K562 (cell line): ENCODE data around the gene PHLDB3. TPM values are rescaled to one million over a fixed set of nuclear protein-coding genes. Genes with fewer than 3 reads are reported as not detected.

ENCODE experiments used
- ATAC-seq: fragments of 200-7000 bp; cut with Tn5 transposase; 3 replicates; pipeline ENCODE4 v1.9.1; 2020; ENCODE audit warnings: moderate library complexity
- BruUV-seq: library from RNA; stranded (reverse); fragments of 400-500 nt; replicated peaks from 2 replicates; lab custom pipeline; 2021; lab: Mats Ljungman, UMichigan
- CTCF ChIA-PET: fragments of 300-600 bp; formaldehyde crosslinking; extraction: SDS; loops from one replicate; lab custom pipeline; 2021; ENCODE audit warnings: low intra/inter-chr PET ratio; lab: Yijun Ruan, JAX
- POLR2A ChIA-PET: fragments of 300-600, 350-650 bp; sonication (Branson Sonifier 250); formaldehyde crosslinking; extraction: SDS; loops from one replicate; lab custom pipeline; 2021; ENCODE audit warnings: antibody characterized with exemption, inconsistent platforms; lab: Yijun Ruan, JAX
- DNase-seq, 4 experiments: peaks; one replicate each; pipeline versions ENCODE4 v3.0.0 to v3.0.0-alpha.2; 2011 to 2018; ENCODE audit warnings: low spot score in 3 of 4, mixed read lengths in 3 of 4; ENCODE audit errors: extremely low read depth in 1 of 4
- FAIRE-seq: peaks from 2 replicates; lab custom pipeline; 2011; peaks lifted over from hg19 to GRCh38; lab: Jason Lieb, UNC
- H2AFZ ChIP-seq: 2 replicates; pipeline ENCODE4 v1.6.0; 2011; ENCODE audit warnings: low read depth, low read length, control low read depth, inconsistent platforms
- H3K27ac ChIP-seq: fragments of 200-600 bp; 3 replicates; pipeline ENCODE4 v1.8.0; 2011; ENCODE audit warnings: low read depth, mild to moderate bottlenecking, control low read depth, inconsistent platforms, low read length, moderate library complexity, mixed read lengths; ENCODE audit errors: extremely low read depth
- H3K27me3 ChIP-seq, 2 experiments: fragments of 300-600 bp in 1 of 2; 2 replicates in 1 of 2; 3 replicates in 1 of 2; pipeline versions ENCODE4 v1.6.0 to v1.8.0; 2011; ENCODE audit warnings: inconsistent platforms in 2 of 2, low read length in 2 of 2, mild to moderate bottlenecking in 1 of 2, mixed read lengths in 1 of 2, moderate library complexity in 1 of 2; ENCODE audit not compliant: control insufficient read depth in 2 of 2, insufficient read depth in 2 of 2
- H3K36me3 ChIP-seq: fragments of 300-600 bp; 3 replicates; pipeline ENCODE4 v1.8.0; 2011; ENCODE audit warnings: mild to moderate bottlenecking, low read length, inconsistent platforms; ENCODE audit not compliant: control insufficient read depth, insufficient read depth
- H3K4me1 ChIP-seq, 2 experiments: fragments of 200-600 bp in 1 of 2; replicated peaks in 1 of 2; 2 replicates in 1 of 2; 3 replicates in 1 of 2; pipeline versions ENCODE4 v1.5.1 to v1.8.0; 2011; ENCODE audit warnings: inconsistent platforms in 2 of 2, low read length in 2 of 2, mild to moderate bottlenecking in 1 of 2, mixed read lengths in 1 of 2, moderate library complexity in 1 of 2; ENCODE audit not compliant: control insufficient read depth in 2 of 2, insufficient read depth in 2 of 2
- H3K4me2 ChIP-seq: 2 replicates; pipeline ENCODE4 v1.6.1; 2011; ENCODE audit warnings: low read length, control low read depth, inconsistent platforms, mixed read lengths; ENCODE audit not compliant: insufficient read depth
- H3K4me3 ChIP-seq: fragments of 200-600 bp; sonication (generic), shearing (Covaris generic); 2 replicates; pipeline ENCODE4 v1.5.1; 2016; ENCODE audit warnings: control low read depth, inconsistent platforms
- H3K79me2 ChIP-seq: fragments of 200-600 bp; 3 replicates; pipeline ENCODE4 v1.8.0; 2011; ENCODE audit warnings: low read length, inconsistent platforms; ENCODE audit not compliant: control insufficient read depth, insufficient read depth
- H3K9ac ChIP-seq, 2 experiments: 2 replicates each; pipeline versions ENCODE4 v1.6.0 to v1.6.1; 2011; ENCODE audit warnings: low read depth in 2 of 2, low read length in 2 of 2, control low read depth in 1 of 2, inconsistent platforms in 1 of 2, mild to moderate bottlenecking in 1 of 2, mixed read lengths in 1 of 2; ENCODE audit not compliant: insufficient read depth in 1 of 2
- H3K9me1 ChIP-seq: one replicate; pipeline ENCODE4 v1.6.0; 2011; ENCODE audit warnings: inconsistent platforms, mild to moderate bottlenecking, low read length, moderate library complexity; ENCODE audit not compliant: control insufficient read depth, insufficient read depth
- H3K9me3 ChIP-seq: replicated peaks from 2 replicates; pipeline ENCODE4 v1.5.1; 2011; ENCODE audit warnings: low read depth, low read length, inconsistent platforms; ENCODE audit not compliant: control insufficient read depth, insufficient read depth
- H4K20me1 ChIP-seq: replicated peaks from 2 replicates; pipeline ENCODE4 v1.6.1; 2011; ENCODE audit warnings: low read length, inconsistent platforms, mixed read lengths; ENCODE audit not compliant: control insufficient read depth, insufficient read depth
- ARID4B ChIP-seq: sonication (generic); formaldehyde crosslinking; IDR thresholded peaks from 2 replicates; pipeline ENCODE4 v1.8.0; 2022; ENCODE audit warnings: mild to moderate bottlenecking, missing genetic modification reagents
- ILK ChIP-seq: fragments of 450-650 bp; IDR thresholded peaks from 2 replicates; pipeline ENCODE4 v1.6.1; 2016; ENCODE audit warnings: missing genetic modification characterization, low read depth, mild to moderate bottlenecking, missing compliant biosample characterization, moderate library complexity, borderline replicate concordance
- LCOR ChIP-seq: sonication (generic); formaldehyde crosslinking; IDR thresholded peaks from 2 replicates; pipeline ENCODE4 v1.8.0; 2022; ENCODE audit warnings: mild to moderate bottlenecking, missing genetic modification reagents
- MAZ ChIP-seq, 2 experiments: fragments of 450-650 bp in 1 of 2; sonication (generic) in 1 of 2; formaldehyde crosslinking; IDR thresholded peaks in 1 of 2; conservative IDR thresholded peaks in 1 of 2; 2 replicates each; pipeline versions ENCODE4 v1.4.0 to v1.5.0; 2020; ENCODE audit warnings: mild to moderate bottlenecking in 1 of 2, missing genetic modification reagents in 1 of 2
- ZBTB40 ChIP-seq, 2 experiments: fragments of 450-650 bp in 1 of 2; sonication (generic) in 1 of 2; formaldehyde crosslinking in 1 of 2; IDR thresholded peaks; 2 replicates each; pipeline versions ENCODE4 v1.7.1 to v1.9.0; 2016 to 2022; ENCODE audit warnings: inconsistent platforms in 1 of 2, mild to moderate bottlenecking in 1 of 2, missing genetic modification reagents in 1 of 2
- WGBS: fragments of 100-300 bp; shearing (Covaris generic); methylation state at CpG from one replicate; pipeline ENCODE4 v1.1.6; 2016; ENCODE audit warnings: low coverage, mixed read lengths; ENCODE audit not compliant: insufficient coverage; ENCODE audit errors: missing lambda C conversion rate; 5-methylcytosine and 5-hydroxymethylcytosine counted together
- in situ Hi-C: fragments of 300-500 bp; cut with MboI; formaldehyde crosslinking; loops from 4 replicates; pipeline ENCODE4 v1.15.0; 2018; ENCODE audit warnings: inconsistent platforms, mixed read lengths
- intact Hi-C: fragments of 100-400 bp; cut with micrococcal nuclease; formaldehyde crosslinking; loops from 2 replicates; pipeline ENCODE4 v1.14.2; 2022
- polyA plus RNA-seq, 8 experiments: library from polyadenylated mRNA; depleted of rRNA in 4 of 8; stranded (reverse) in 5 of 8; unstranded in 3 of 8; fragments of >200 nt; fragmentation: Nextera tagmentation in 2 of 8; fragmentation: Illumina TruSeq in 1 of 8; extraction: Ambion mirVana in 2 of 8; extraction: Trizol in 1 of 8; gene quantifications; 2 replicates each; pipeline versions ENCODE4 v1.2.1 to v1.2.3, GENCODE V29; 2011 to 2014; ENCODE audit warnings: inconsistent platforms in 1 of 8, missing spikeins in 1 of 8
- total RNA-seq, 7 experiments: library from RNA; depleted of rRNA in 6 of 7; stranded (reverse); fragments of >200 nt in 6 of 7; fragmentation: Illumina TruSeq in 2 of 7; extraction: Trizol in 2 of 7; gene quantifications; 2 replicates each; pipeline versions ENCODE4 v1.2.1 to v1.2.3, GENCODE V29; 2011 to 2021; ENCODE audit warnings: low replicate concordance in 1 of 7

Gene PHLDB3
- total and polyA plus RNA-seq, 9 of the 15 experiments (the other 6 are each of a cell fraction or from before 2014, with no cell fraction given), result 0.04 to 23.5 (median 3.9) TPM

- POLR2A ChIA-PET, result interaction anchor here (0.5 to 1.2 kb wide), 5 partner anchors 11 to 73 kb away, joined by 3 to 19 read pairs (median 3); no protein-coding TSS in a partner anchor
- no peaks in the 10 kb centered on the region for H4K20me1 ChIP-seq
- peak; percentile 78 to 84 (median 78) for DNase-seq
- no peaks in the 10 kb centered on the region for H3K27me3 ChIP-seq
- H3K9me3 ChIP-seq, result no peaks in the 10 kb centered on the region
- H3K27ac ChIP-seq, result no peak overlapping the region
- H3K9me1 ChIP-seq, result no peaks in the 10 kb centered on the region
- H2AFZ ChIP-seq, result no peak overlapping the region
- H3K4me3 ChIP-seq, result no peak overlapping the region
- H3K79me2 ChIP-seq, result no peaks in the 10 kb centered on the region
- H3K4me2 ChIP-seq, result no peak overlapping the region
- in situ Hi-C loops, result loop anchor here (5.0 kb wide), 2 partner anchors 70 to 205 kb away; no protein-coding TSS in a partner anchor
- H3K36me3 ChIP-seq, result no peaks in the 10 kb centered on the region
- BruUV-seq, result no TSS peak
- FAIRE-seq, result peak; percentile 95
- intact Hi-C loops, result loop anchor here (1.0 to 10.0 kb wide), 4 partner anchors 55 to 208 kb away; partner anchors contain the start of gene PHLDB3
- ATAC-seq, result peak; percentile 90
- 14% methylated on average over 14 of the region's 14 CpGs for WGBS
- no peak overlapping the region for H3K9ac ChIP-seq
- peaks cover 3 to 10% of the 10 kb centered on the region in 2 experiments; a peak in 4 of 5 replicates for H3K4me1 ChIP-seq
- CTCF ChIA-PET, result interaction anchor here (0.7 to 2.7 kb wide), 7 partner anchors 57 to 363 kb away, joined by 3 to 50 read pairs (median 3); no protein-coding TSS in a partner anchor
- no peak for TF ChIP-seq ILK
- TF ChIP-seq ARID4B (CRISPR knock-in tag), result no peak
- peak in 1 of 2 experiments; percentile 48; a peak in 1 of 4 replicates for TF ChIP-seq MAZ (CRISPR knock-in tag; conservative IDR thresholded peaks at IDR 0.05 in 1 of 2, IDR thresholded peaks at IDR 0.05 in 1 of 2)
- TF ChIP-seq ZBTB40 (IDR thresholded peaks at IDR 0.05), result no peak
- no peak for TF ChIP-seq ZBTB40 (CRISPR knock-in tag; IDR thresholded peaks at IDR 0.05)
- TF ChIP-seq LCOR (CRISPR knock-in tag), result 0 out of 2 replicates have a peak, but pooled peaks have one; percentile 25
These were observed 57.6 kb downstream of the PHLDB3 start for GRCh38 chr19:43446746-43447489.
